MM.1S (cell line): ENCODE results near the gene ELMO3.

Experiments
- EZH2 ChIP-seq: fragments of 300-600 bp; sonication (generic); optimal IDR thresholded peaks from 2 replicates; pipeline ENCODE3; 2017; ENCODE audit warnings: low read depth, mild to moderate bottlenecking, antibody characterized with exemption, low read length, mixed read lengths
- TF ChIP-seq, protein P1 (sequence below): fragments of 300-600 bp; sonication (generic); IDR thresholded peaks from 2 replicates; pipeline ENCODE4 v1.5.1; 2016; ENCODE audit warnings: antibody characterized with exemption, low read length, mixed read lengths

DNA sequence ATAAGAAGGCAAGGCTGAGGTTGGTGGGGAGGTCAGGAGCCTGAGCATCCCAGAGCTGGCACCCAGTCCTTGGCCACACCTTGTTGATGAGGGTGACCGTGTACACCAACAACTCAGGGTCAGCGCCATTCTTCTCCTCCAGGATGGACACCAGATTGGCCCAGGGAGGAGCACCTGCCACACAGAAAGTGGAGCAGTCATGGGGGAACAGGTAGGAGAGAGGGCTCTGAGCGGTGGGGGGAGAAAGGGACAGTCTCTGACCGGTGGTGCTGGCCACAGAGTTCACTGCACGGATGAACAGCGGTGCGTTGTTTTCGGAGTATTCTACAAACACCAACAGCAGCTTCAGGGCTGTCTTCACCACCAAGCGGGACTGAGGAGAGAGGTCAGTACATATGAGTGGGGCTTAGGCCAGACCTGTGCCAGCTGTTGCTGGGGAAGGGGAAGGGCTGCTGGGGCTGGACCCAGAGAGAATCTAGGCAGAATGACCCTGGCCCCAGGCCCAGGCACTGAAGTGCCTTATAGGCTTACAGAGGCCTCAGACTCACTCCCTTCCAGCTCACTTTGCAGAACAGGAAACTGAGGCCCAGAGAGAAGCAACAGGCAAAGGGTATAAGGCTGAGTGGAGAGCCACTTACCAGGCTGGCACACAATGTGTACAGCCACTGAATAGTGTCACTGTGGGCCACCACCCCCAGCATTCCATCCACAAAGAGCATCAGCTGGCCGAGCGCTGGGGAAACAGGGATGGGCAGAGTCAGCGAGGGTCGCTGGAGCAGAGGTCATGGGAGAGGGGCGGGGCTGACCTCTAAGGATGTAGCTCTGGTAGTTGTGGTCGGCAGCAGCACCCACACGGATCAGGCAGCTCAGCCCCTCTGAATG, 38.7 kb downstream of the ELMO3 start:
- TF ChIP-seq, protein P1, sequence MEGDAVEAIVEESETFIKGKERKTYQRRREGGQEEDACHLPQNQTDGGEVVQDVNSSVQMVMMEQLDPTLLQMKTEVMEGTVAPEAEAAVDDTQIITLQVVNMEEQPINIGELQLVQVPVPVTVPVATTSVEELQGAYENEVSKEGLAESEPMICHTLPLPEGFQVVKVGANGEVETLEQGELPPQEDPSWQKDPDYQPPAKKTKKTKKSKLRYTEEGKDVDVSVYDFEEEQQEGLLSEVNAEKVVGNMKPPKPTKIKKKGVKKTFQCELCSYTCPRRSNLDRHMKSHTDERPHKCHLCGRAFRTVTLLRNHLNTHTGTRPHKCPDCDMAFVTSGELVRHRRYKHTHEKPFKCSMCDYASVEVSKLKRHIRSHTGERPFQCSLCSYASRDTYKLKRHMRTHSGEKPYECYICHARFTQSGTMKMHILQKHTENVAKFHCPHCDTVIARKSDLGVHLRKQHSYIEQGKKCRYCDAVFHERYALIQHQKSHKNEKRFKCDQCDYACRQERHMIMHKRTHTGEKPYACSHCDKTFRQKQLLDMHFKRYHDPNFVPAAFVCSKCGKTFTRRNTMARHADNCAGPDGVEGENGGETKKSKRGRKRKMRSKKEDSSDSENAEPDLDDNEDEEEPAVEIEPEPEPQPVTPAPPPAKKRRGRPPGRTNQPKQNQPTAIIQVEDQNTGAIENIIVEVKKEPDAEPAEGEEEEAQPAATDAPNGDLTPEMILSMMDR = no peak
- no peak for TF ChIP-seq EZH2
